ENCODE results near the gene MIOX. TPM values are rescaled to one million over a fixed set of nuclear protein-coding genes. Genes with fewer than 3 reads are reported as not detected.

MIOX gene
- total RNA-seq, 1 experiment from 2014 or later, result 0.39 TPM

DNA sequence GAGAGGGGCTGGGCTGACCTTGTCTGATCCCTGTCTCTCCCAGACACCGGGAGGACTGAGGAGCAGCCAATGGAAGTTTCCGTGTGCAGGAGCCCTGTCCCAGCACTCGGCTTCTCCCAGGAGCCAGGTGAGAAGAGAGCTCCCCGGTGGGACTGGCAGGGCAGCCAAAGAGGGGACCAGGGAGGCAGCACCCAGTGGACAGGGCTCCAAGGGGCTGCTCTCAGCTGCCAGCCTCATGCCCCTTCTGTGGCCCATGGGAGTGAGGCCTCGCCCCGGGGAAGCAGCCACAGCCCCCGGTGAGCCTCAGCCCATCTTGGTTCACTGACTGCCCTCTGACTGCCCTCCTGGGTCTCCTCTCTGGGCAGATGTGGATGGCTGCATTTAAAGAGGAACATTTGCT lies 31.9 kb downstream of the MIOX start (continued):
- TF ChIP-seq TCF7L2 (IDR thresholded peaks at IDR 0.05; ENCODE audit: borderline replicate concordance, extremely low read depth, insufficient read depth, insufficient read length) (no peak), FOSL1 (IDR thresholded peaks at IDR 0.05; ENCODE audit: low read depth) (no peak)
- TF ChIP-seq, protein P1, sequence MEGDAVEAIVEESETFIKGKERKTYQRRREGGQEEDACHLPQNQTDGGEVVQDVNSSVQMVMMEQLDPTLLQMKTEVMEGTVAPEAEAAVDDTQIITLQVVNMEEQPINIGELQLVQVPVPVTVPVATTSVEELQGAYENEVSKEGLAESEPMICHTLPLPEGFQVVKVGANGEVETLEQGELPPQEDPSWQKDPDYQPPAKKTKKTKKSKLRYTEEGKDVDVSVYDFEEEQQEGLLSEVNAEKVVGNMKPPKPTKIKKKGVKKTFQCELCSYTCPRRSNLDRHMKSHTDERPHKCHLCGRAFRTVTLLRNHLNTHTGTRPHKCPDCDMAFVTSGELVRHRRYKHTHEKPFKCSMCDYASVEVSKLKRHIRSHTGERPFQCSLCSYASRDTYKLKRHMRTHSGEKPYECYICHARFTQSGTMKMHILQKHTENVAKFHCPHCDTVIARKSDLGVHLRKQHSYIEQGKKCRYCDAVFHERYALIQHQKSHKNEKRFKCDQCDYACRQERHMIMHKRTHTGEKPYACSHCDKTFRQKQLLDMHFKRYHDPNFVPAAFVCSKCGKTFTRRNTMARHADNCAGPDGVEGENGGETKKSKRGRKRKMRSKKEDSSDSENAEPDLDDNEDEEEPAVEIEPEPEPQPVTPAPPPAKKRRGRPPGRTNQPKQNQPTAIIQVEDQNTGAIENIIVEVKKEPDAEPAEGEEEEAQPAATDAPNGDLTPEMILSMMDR (IDR thresholded peaks at IDR 0.05 in 2 of 3, conservative IDR thresholded peaks at IDR 0.05 in 1 of 3; ENCODE audit: borderline replicate concordance in 1 of 3, insufficient read depth in 1 of 3, low read depth in 2 of 3, low read length in 2 of 3), result no peak

DNA sequence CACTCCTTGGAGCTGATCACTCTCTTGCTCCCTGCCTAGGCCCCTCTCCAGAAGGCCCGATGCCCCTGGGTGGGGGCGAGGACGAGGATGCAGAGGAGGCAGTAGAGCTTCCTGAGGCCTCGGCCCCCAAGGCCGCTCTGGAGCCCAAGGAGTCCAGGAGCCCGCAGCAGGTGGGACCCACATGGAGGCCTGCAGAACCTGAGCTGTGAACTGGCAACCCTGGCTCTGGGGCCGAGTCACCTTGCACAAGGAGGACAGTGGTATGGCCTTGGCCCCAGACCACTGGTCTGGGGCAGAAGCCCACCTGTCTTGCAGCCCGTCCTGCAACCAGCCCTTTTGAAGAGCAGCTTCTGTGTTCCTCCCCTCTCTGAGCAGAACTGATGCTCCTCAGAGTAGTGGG lies 32.5 kb downstream of the MIOX start:
- Histone ChIP-seq H3K9ac (ENCODE audit: low read length) (no peak overlapping the region), H3K79me2 (ENCODE audit: insufficient read depth, low read length) (peaks cover 48% of the 10 kb centered on the region), H2AFZ (ENCODE audit: low read depth, low read length, poor library complexity, severe bottlenecking) (no peak overlapping the region), H3K9me2 (ENCODE audit: insufficient read depth) (no peaks in the 10 kb centered on the region), H3K27ac (ENCODE audit: low read depth, low read length) (no peak overlapping the region), H3K36me3 (ENCODE audit: control insufficient read depth in 1 of 2, insufficient read depth in 2 of 2, low read length in 2 of 2) (peaks cover 7 to 36% of the 10 kb centered on the region in 2 experiments; a peak in 3 of 4 replicates), H4K20me1 (ENCODE audit: insufficient read depth) (no peaks in the 10 kb centered on the region), H3K4me2 (ENCODE audit: low read length) (no peak overlapping the region), H3K9me3 (ENCODE audit: control insufficient read depth in 1 of 2, insufficient read depth in 1 of 2, low read depth in 1 of 2, low read length in 2 of 2) (no peaks in the 10 kb centered on the region), H3K27me3 (ENCODE audit: insufficient read depth, low read length) (no peaks in the 10 kb centered on the region), H3K4me3 (replicated peaks in 1 of 2; ENCODE audit: low read depth in 1 of 2, low read length in 2 of 2) (no peak overlapping the region), H3K4me1 (ENCODE audit: control insufficient read depth in 1 of 2, insufficient read depth in 2 of 2, low read length in 2 of 2) (peaks cover 2 to 6% of the 10 kb centered on the region in 2 experiments; a peak in 2 of 4 replicates)
- ChIA-PET RAD21 (ENCODE audit: low non-redundant PET in 1 of 2, low total read pairs in 2 of 2, uncharacterized antibody in 2 of 2, unreplicated experiment in 2 of 2) (no interaction called here), POLR2A (no interaction called here), CTCF (no interaction called here)
- intact Hi-C loops (cut with micrococcal nuclease), result no loop called here
- ATAC-seq (no peak), DNase-seq (ENCODE audit: low read depth, low spot score) (no peak)
- BruUV-seq (replicated peaks), result no TSS peak
- TF ChIP-seq, protein P2, sequence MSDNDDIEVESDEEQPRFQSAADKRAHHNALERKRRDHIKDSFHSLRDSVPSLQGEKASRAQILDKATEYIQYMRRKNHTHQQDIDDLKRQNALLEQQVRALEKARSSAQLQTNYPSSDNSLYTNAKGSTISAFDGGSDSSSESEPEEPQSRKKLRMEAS (IDR thresholded peaks at IDR 0.05), result no peak
- no peak for TF ChIP-seq SRF (IDR thresholded peaks at IDR 0.05; ENCODE audit: low read depth)
- no peak for TF ChIP-seq CBX3 (IDR thresholded peaks at IDR 0.05; ENCODE audit: low read depth)
- TF ChIP-seq EZH2 (IDR thresholded peaks at IDR 0.05), result no peak
- no peak for TF ChIP-seq POLR2AphosphoS5 (IDR thresholded peaks at IDR 0.05; ENCODE audit: low read depth, low read length)
- no peak for TF ChIP-seq RAD21 (IDR thresholded peaks at IDR 0.05; ENCODE audit: low read depth)
- no peak for TF ChIP-seq SP1 (IDR thresholded peaks at IDR 0.05; ENCODE audit: low read depth)
- no peak for TF ChIP-seq EZH2phosphoT487 (IDR thresholded peaks at IDR 0.05; ENCODE audit: borderline replicate concordance)
- no peak for TF ChIP-seq ZNF274 (IDR thresholded peaks at IDR 0.05; ENCODE audit: low read depth, low read length)
- TF ChIP-seq, protein P3, sequence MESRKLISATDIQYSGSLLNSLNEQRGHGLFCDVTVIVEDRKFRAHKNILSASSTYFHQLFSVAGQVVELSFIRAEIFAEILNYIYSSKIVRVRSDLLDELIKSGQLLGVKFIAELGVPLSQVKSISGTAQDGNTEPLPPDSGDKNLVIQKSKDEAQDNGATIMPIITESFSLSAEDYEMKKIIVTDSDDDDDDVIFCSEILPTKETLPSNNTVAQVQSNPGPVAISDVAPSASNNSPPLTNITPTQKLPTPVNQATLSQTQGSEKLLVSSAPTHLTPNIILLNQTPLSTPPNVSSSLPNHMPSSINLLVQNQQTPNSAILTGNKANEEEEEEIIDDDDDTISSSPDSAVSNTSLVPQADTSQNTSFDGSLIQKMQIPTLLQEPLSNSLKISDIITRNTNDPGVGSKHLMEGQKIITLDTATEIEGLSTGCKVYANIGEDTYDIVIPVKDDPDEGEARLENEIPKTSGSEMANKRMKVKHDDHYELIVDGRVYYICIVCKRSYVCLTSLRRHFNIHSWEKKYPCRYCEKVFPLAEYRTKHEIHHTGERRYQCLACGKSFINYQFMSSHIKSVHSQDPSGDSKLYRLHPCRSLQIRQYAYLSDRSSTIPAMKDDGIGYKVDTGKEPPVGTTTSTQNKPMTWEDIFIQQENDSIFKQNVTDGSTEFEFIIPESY (IDR thresholded peaks at IDR 0.05; ENCODE audit: extremely low read depth, insufficient replicate concordance, low read length), result no peak
- TF ChIP-seq FOSL1 (IDR thresholded peaks at IDR 0.05; ENCODE audit: low read depth), result no peak
- no peak for TF ChIP-seq POLR2A (IDR thresholded peaks at IDR 0.05; ENCODE audit: borderline replicate concordance, extremely low read depth, insufficient read depth, insufficient read length)
- TF ChIP-seq CEBPB (IDR thresholded peaks at IDR 0.05; ENCODE audit: low read depth), result no peak
- TF ChIP-seq JUND (IDR thresholded peaks at IDR 0.05), result no peak
- TF ChIP-seq ELF1 (IDR thresholded peaks at IDR 0.05; ENCODE audit: borderline replicate concordance, low read depth), result no peak
- TF ChIP-seq SIN3A (IDR thresholded peaks at IDR 0.05; ENCODE audit: low read depth), result no peak
- no peak for TF ChIP-seq EGR1 (IDR thresholded peaks at IDR 0.05; ENCODE audit: low read depth)
- TF ChIP-seq, protein P4, sequence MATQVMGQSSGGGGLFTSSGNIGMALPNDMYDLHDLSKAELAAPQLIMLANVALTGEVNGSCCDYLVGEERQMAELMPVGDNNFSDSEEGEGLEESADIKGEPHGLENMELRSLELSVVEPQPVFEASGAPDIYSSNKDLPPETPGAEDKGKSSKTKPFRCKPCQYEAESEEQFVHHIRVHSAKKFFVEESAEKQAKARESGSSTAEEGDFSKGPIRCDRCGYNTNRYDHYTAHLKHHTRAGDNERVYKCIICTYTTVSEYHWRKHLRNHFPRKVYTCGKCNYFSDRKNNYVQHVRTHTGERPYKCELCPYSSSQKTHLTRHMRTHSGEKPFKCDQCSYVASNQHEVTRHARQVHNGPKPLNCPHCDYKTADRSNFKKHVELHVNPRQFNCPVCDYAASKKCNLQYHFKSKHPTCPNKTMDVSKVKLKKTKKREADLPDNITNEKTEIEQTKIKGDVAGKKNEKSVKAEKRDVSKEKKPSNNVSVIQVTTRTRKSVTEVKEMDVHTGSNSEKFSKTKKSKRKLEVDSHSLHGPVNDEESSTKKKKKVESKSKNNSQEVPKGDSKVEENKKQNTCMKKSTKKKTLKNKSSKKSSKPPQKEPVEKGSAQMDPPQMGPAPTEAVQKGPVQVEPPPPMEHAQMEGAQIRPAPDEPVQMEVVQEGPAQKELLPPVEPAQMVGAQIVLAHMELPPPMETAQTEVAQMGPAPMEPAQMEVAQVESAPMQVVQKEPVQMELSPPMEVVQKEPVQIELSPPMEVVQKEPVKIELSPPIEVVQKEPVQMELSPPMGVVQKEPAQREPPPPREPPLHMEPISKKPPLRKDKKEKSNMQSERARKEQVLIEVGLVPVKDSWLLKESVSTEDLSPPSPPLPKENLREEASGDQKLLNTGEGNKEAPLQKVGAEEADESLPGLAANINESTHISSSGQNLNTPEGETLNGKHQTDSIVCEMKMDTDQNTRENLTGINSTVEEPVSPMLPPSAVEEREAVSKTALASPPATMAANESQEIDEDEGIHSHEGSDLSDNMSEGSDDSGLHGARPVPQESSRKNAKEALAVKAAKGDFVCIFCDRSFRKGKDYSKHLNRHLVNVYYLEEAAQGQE (IDR thresholded peaks at IDR 0.05; ENCODE audit: low read depth), result no peak
